Thyroid gland (tissue), 4 donors: ENCODE measurements around the gene RHOB. TPM values are rescaled to one million over a fixed set of nuclear protein-coding genes. Genes with fewer than 3 reads are reported as not detected.
A peak's percentile ranks its signal among the peaks of the same experiment; 100 is the strongest.

Source experiments
- DNase-seq, 2 donors: peaks; one replicate each; pipeline ENCODE4 v3.0.0-alpha.2; 2019
- H3K27ac ChIP-seq, 3 donors: fragments of 200-600 bp; sonication (generic); 1 replicate in 2 of 3; 2 replicates in 1 of 3; pipeline ENCODE4 v1.5.1; 2016 to 2019; ENCODE audit warnings: mild to moderate bottlenecking in 1 of 3, moderate library complexity in 1 of 3
- H3K27me3 ChIP-seq: fragments of 200-600 bp; sonication (generic); one replicate; pipeline ENCODE4 v1.5.1; 2019
- H3K36me3 ChIP-seq, 2 donors: fragments of 200-600 bp; sonication (generic); one replicate each; pipeline ENCODE4 v1.5.1; 2016 to 2019
- H3K4me1 ChIP-seq, 2 donors: fragments of 200-600 bp; sonication (generic); one replicate each; pipeline ENCODE4 v1.5.1; 2017 to 2019
- H3K4me3 ChIP-seq, 3 donors: fragments of 200-600 bp; sonication (generic); replicated peaks in 1 of 3; 1 replicate in 2 of 3; 2 replicates in 1 of 3; pipeline ENCODE4 v1.5.1; 2016; ENCODE audit warnings: mild to moderate bottlenecking in 1 of 3
- H3K9me3 ChIP-seq: fragments of 200-600 bp; sonication (generic); one replicate; pipeline ENCODE4 v1.5.1; 2017
- CTCF ChIP-seq, 6 experiments: fragments of 200-600 bp in 3 of 6; fragments of 450-650 bp in 3 of 6; sonication (generic) in 3 of 6; IDR thresholded peaks; one replicate each; pipeline ENCODE4 v1.5.1; 2016 to 2019; ENCODE audit warnings: antibody characterized with exemption in 6 of 6, mild to moderate bottlenecking in 2 of 6, inconsistent platforms in 1 of 6, moderate library complexity in 1 of 6
- POLR2A ChIP-seq, 2 donors: fragments of 450-650 bp; IDR thresholded peaks; one replicate each; pipeline ENCODE4 v1.6.1; 2017; ENCODE audit warnings: antibody characterized with exemption in 2 of 2, mild to moderate bottlenecking in 2 of 2, moderate library complexity in 1 of 2
- WGBS, 2 donors: methylation state at CpG; one replicate each; pipeline ENCODE4 v1.1.5; 2017; 5-methylcytosine and 5-hydroxymethylcytosine counted together
- intact Hi-C: fragments of 100-400 bp; cut with DNase I; formaldehyde crosslinking; loops from one replicate; pipeline ENCODE4 v1.15.1; 2023
- total RNA-seq, 4 donors: library from RNA; depleted of rRNA; stranded (reverse); fragments of >200 nt; gene quantifications; one replicate each; pipeline ENCODE4 v1.2.3, GENCODE V29; 2016

The RHOB gene
- total RNA-seq, 4 donors from 2014 or later = 238 to 381 (median 271) TPM

GRCh38 chr2:20451761-20452499, 5.1 kb downstream of the RHOB start:
- no peak for DNase-seq
- Histone ChIP-seq H3K27me3 (no peaks in the 10 kb centered on the region), H3K4me1 (peaks cover 23 to 29% of the 10 kb centered on the region in 2 donors), H3K4me3 (no peak overlapping the region), H3K9me3 (no peaks in the 10 kb centered on the region), H3K36me3 (peaks cover 0 to 19% of the 10 kb centered on the region in 2 donors), H3K27ac (peak overlapping the region; percentile 99 to 100 (median 100))
- WGBS, 2 donors = 89 to 92% methylated on average over 7 of the region's 7 CpGs
- intact Hi-C loops = no loop called here
- no peak for TF ChIP-seq CTCF (IDR thresholded peaks at IDR 0.05)
- TF ChIP-seq POLR2A (IDR thresholded peaks at IDR 0.05) = no peak

- DNase-seq = no peak
- 64 to 81% methylated on average over 3 to 4 of the region's 4 CpGs for WGBS, 2 donors
- peaks cover 23 to 29% of the 10 kb centered on the region in 2 donors for H3K4me1 ChIP-seq
- intact Hi-C loops = no loop called here
- H3K4me3 ChIP-seq = no peak overlapping the region
- no peaks in the 10 kb centered on the region for H3K9me3 ChIP-seq
- no peaks in the 10 kb centered on the region for H3K27me3 ChIP-seq
- peaks cover 0 to 14% of the 10 kb centered on the region in 2 donors for H3K36me3 ChIP-seq
- H3K27ac ChIP-seq = peak overlapping the region in 1 of 3 donors; percentile 100
- TF ChIP-seq POLR2A (IDR thresholded peaks at IDR 0.05) (no peak), CTCF (IDR thresholded peaks at IDR 0.05) (peak in 1 of 6 experiments; percentile 5)
Observed at GRCh38 chr2:20452551-20452950, 5.7 kb downstream of the RHOB start.

- TF ChIP-seq CTCF (IDR thresholded peaks at IDR 0.05) (no peak), POLR2A (IDR thresholded peaks at IDR 0.05) (no peak)
- Histone ChIP-seq H3K9me3 (no peaks in the 10 kb centered on the region), H3K4me1 (peaks cover 23 to 29% of the 10 kb centered on the region in 2 donors), H3K4me3 (no peak overlapping the region), H3K27ac (peak overlapping the region in 1 of 3 donors; percentile 31), H3K27me3 (no peaks in the 10 kb centered on the region), H3K36me3 (peaks cover 0 to 9% of the 10 kb centered on the region in 2 donors)
- 97 to 100% methylated on average over 3 of the region's 3 CpGs for WGBS, 2 donors
- intact Hi-C loops = no loop called here
- DNase-seq = no peak
Observed at GRCh38 chr2:20453087-20453486, 6.2 kb downstream of the RHOB start.

GRCh38 chr2:20454036-20454981, 7.4 kb downstream of the RHOB start:
- Histone ChIP-seq H3K27me3 (no peaks in the 10 kb centered on the region), H3K27ac (no peak overlapping the region), H3K36me3 (no peaks in the 10 kb centered on the region), H3K9me3 (no peaks in the 10 kb centered on the region), H3K4me1 (peaks cover 18 to 29% of the 10 kb centered on the region in 2 donors), H3K4me3 (no peak overlapping the region)
- TF ChIP-seq POLR2A (IDR thresholded peaks at IDR 0.05) (no peak), CTCF (IDR thresholded peaks at IDR 0.05) (no peak)
- DNase-seq = no peak
- WGBS, 2 donors = 87 to 96% methylated on average over 7 of the region's 7 CpGs
- intact Hi-C loops = no loop called here
